ENCODE measurements around the gene PTPN14.
A peak's percentile ranks its signal among the peaks of the same experiment; 100 is the strongest.

Gene PTPN14

GRCh38 chr1:214377485-214377884 lies 173.9 kb downstream of the PTPN14 start:
- DNase-seq (ENCODE audit: low read depth, low spot score) = no peak

- DNase-seq (ENCODE audit: low read depth, low spot score) = peak; percentile 85
Measured at GRCh38 chr1:214372092-214372491, 179.3 kb downstream of the PTPN14 start.

GRCh38 chr1:214370615-214371014 lies 180.8 kb downstream of the PTPN14 start:
- no peak for DNase-seq (ENCODE audit: low read depth, low spot score)

- DNase-seq (ENCODE audit: low read depth, low spot score) = no peak
Measured at GRCh38 chr1:214369364-214369763, 182.0 kb downstream of the PTPN14 start.

- no peak for DNase-seq (ENCODE audit: low read depth, low spot score)
Measured at GRCh38 chr1:214367841-214368240, 183.6 kb downstream of the PTPN14 start.

- DNase-seq (ENCODE audit: low read depth, low spot score) = no peak
Measured at GRCh38 chr1:214364786-214365295, 186.6 kb downstream of the PTPN14 start.

- DNase-seq (ENCODE audit: low read depth, low spot score) = no peak
Measured at GRCh38 chr1:214364386-214364785, 187.0 kb downstream of the PTPN14 start.

- no peak for DNase-seq (ENCODE audit: low read depth, low spot score)
Measured at GRCh38 chr1:214363386-214363785, 188.0 kb downstream of the PTPN14 start.

GRCh38 chr1:214362188-214362882 lies 189.1 kb downstream of the PTPN14 start:
- DNase-seq (ENCODE audit: low read depth, low spot score) = peak; percentile 87

GRCh38 chr1:214361636-214362035 lies 189.8 kb downstream of the PTPN14 start:
- DNase-seq (ENCODE audit: low read depth, low spot score) = no peak

GRCh38 chr1:214360525-214361164 lies 190.8 kb downstream of the PTPN14 start:
- no peak for DNase-seq (ENCODE audit: low read depth, low spot score)

GRCh38 chr1:214360116-214360515 lies 191.3 kb downstream of the PTPN14 start:
- DNase-seq (ENCODE audit: low read depth, low spot score) = no peak

GRCh38 chr1:214354440-214355148 lies 196.8 kb downstream of the PTPN14 start:
- DNase-seq (ENCODE audit: low read depth, low spot score) = peak; percentile 72

- DNase-seq (ENCODE audit: low read depth, low spot score) = no peak
Measured at GRCh38 chr1:214352838-214353237, 198.6 kb downstream of the PTPN14 start.

- DNase-seq (ENCODE audit: low read depth, low spot score) = no peak
Measured at GRCh38 chr1:214351551-214352277, 199.7 kb downstream of the PTPN14 start.

GRCh38 chr1:214349781-214350180 lies 201.6 kb downstream of the PTPN14 start:
- DNase-seq (ENCODE audit: low read depth, low spot score) = peak; percentile 86

- no peak for DNase-seq (ENCODE audit: low read depth, low spot score)
Measured at GRCh38 chr1:214349008-214349407, 202.4 kb downstream of the PTPN14 start.

- no peak for DNase-seq (ENCODE audit: low read depth, low spot score)
Measured at GRCh38 chr1:214344897-214345296, 206.5 kb downstream of the PTPN14 start.

- no peak for DNase-seq (ENCODE audit: low read depth, low spot score)
Measured at GRCh38 chr1:214342525-214342924, 208.9 kb downstream of the PTPN14 start.

- no peak for DNase-seq (ENCODE audit: low read depth, low spot score)
Measured at GRCh38 chr1:214341932-214342331, 209.5 kb downstream of the PTPN14 start.

GRCh38 chr1:214341459-214341858 lies 209.9 kb downstream of the PTPN14 start:
- DNase-seq (ENCODE audit: low read depth, low spot score) = no peak

- DNase-seq (ENCODE audit: low read depth, low spot score) = no peak
Measured at GRCh38 chr1:214338212-214338611, 213.2 kb downstream of the PTPN14 start.

Data from astrocyte of the hippocampus (primary cell).